ENCODE measurements around the gene USP37. TPM values are rescaled to one million over a fixed set of nuclear protein-coding genes. Genes with fewer than 3 reads are reported as not detected.
"Not testable (repeated sequence)": the region's sequence is repeated elsewhere in the genome, so short reads cannot be mapped to it uniquely, and the experiment has no call there.

The USP37 gene
- total RNA-seq, 2 donors from 2014 or later, result 18.7 to 27.7 TPM

DNA sequence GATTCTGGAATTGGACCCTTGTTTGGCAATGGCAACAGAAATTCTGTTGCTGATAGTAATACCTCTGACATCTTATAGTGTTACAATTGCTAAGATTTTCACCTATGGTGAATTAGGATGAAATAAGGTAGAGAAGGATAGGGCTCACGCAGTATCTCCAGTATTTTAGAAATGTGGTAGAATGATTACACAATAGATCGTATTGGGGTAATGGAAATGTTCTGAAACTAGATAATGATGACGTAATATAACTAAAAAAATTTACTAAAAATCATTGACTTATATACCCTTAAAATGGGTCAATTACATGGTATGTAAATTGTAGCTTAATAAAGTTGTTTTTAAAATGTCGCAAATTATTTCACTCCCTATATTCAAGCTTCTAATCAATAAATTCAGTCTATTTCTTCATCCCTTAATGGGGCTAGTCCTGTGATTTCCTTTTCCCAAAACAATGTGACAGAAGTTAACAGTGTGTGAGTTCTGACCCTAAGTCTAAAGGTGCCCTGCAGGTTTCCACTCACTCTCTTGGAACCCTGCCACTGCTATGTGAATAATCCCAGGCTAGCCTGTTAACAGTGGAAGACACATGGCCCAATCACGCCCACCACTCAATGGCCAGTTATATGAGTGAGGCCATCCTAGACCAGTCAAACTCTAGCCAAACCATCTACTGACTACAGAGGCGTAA lies 31.2 kb downstream of the USP37 start:
- H3K9me3 ChIP-seq (ENCODE audit: control insufficient read depth, low read length, poor library complexity, severe bottlenecking), result no peaks in the 10 kb centered on the region
- Mint-ChIP-seq H3K4me1 (peaks cover 8% of the 10 kb centered on the region), H3K27ac (no peak overlapping the region), H3K36me3 (ENCODE audit: low read depth) (peaks cover 7% of the 10 kb centered on the region), H3K4me3 (no peak overlapping the region), H3K27me3 (no peaks in the 10 kb centered on the region)
- ATAC-seq, result no peak
- no peak for DNase-seq

GRCh38 chr2:218529990-218530389 lies 38.2 kb downstream of the USP37 start:
- peaks cover 2% of the 10 kb centered on the region for H3K4me1 Mint-ChIP-seq
- no peak overlapping the region for H3K27ac Mint-ChIP-seq
- H3K9me3 ChIP-seq (ENCODE audit: control insufficient read depth, low read length, poor library complexity, severe bottlenecking), result no peaks in the 10 kb centered on the region
- ATAC-seq, result no peak
- DNase-seq, result no peak
- no peak overlapping the region for H3K4me3 Mint-ChIP-seq
- peaks cover 6% of the 10 kb centered on the region for H3K36me3 Mint-ChIP-seq (ENCODE audit: low read depth)
- H3K27me3 Mint-ChIP-seq, result no peaks in the 10 kb centered on the region

DNA sequence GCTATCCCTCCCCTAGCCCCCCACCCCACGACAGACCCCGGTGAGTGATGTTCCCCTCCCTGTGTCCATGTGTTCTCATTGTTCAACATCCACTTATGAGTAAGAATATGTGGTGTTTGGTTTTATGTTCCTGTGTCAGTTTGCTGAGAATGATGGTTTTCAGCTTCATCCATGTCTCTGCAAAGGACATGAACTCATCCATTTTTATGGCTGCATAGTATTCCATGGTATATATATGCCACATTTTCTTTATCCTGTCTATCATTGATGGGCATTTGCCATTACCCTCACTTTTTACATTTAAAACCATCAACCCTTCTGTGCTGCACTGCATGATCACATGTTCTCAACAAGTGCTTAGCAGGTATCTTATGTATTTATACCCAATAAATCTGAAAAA lies 39.7 kb downstream of the USP37 start:
- H3K27me3 Mint-ChIP-seq; H3K4me1 Mint-ChIP-seq; H3K27ac Mint-ChIP-seq; ATAC-seq; H3K36me3 Mint-ChIP-seq (ENCODE audit: low read depth); H3K9me3 ChIP-seq (ENCODE audit: control insufficient read depth, low read length, poor library complexity, severe bottlenecking); H3K4me3 Mint-ChIP-seq; DNase-seq: not testable (repeated sequence)

GRCh38 chr2:218523651-218524050 lies 44.5 kb downstream of the USP37 start:
- peaks cover 4% of the 10 kb centered on the region for H3K36me3 Mint-ChIP-seq (ENCODE audit: low read depth)
- ATAC-seq, result no peak
- peaks cover 8% of the 10 kb centered on the region for H3K4me1 Mint-ChIP-seq
- no peaks in the 10 kb centered on the region for H3K27me3 Mint-ChIP-seq
- DNase-seq, result no peak
- H3K27ac Mint-ChIP-seq, result no peak overlapping the region
- H3K4me3 Mint-ChIP-seq, result no peak overlapping the region
- H3K9me3 ChIP-seq (ENCODE audit: control insufficient read depth, low read length, poor library complexity, severe bottlenecking), result no peaks in the 10 kb centered on the region

GRCh38 chr2:218518876-218519275 lies 49.3 kb downstream of the USP37 start:
- no peaks in the 10 kb centered on the region for H3K9me3 ChIP-seq (ENCODE audit: control insufficient read depth, low read length, poor library complexity, severe bottlenecking)
- no peak for ATAC-seq
- Mint-ChIP-seq H3K27me3 (no peaks in the 10 kb centered on the region), H3K4me3 (no peak overlapping the region), H3K4me1 (peaks cover 19% of the 10 kb centered on the region), H3K36me3 (ENCODE audit: low read depth) (no peaks in the 10 kb centered on the region), H3K27ac (peak overlapping the region; percentile 41)
- no peak for DNase-seq

DNA sequence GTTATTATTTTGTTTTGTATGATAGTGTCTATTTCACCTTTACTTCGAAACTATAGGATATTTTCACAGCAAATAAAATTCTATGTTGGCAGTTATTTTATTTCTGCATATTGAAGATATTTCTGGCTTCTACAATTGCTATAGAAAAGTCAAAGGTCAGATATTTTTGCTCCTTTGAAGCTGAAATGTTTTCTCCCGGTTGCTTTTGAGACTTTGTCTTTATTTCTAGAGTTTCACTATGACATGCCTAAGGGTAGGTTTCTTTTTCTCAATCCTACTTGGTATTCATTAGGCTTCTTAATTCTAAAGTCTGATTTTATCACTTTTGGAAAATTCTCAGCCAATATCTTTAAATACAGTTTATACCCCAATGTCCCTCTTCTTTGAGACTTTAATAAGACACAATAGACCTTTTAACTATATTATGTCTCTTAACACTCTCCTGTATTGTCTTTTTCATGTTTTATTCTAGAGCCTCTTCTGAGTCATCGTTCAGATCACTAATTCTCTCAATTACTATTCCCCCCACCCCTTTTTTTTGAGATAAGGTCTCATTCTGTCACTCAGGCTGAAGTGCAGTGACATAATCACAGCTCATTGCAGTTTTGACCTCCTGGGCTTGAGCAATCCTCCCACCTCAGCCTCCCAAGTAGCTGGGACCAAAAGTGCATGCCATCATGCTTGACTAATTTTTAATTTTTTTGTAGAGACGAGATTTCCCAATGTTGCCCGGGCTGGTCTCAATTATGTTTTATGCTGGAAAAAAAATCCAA lies 50.5 kb downstream of the USP37 start:
- H3K4me1 Mint-ChIP-seq, result peaks cover 19% of the 10 kb centered on the region

DNA sequence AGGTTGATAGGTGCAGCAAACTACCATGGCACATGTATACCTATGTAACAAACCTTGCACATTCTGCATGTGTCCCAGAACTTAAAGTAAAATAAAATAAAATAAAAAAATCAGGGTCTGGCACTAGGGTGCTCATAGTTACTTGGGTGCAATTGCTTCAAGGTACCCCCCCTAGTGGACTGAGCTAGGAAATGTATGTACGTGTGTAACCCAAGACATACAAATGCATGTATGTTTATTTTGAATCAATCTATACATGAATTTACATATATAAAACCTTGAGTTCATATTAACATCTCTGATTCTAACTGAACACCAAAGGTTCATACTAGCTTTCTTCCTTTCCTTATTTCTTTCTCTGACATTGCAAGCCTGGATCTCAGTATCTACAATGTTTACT lies 51.5 kb downstream of the USP37 start:
- ATAC-seq (peak; percentile 74), DNase-seq (no peak)
- no peaks in the 10 kb centered on the region for H3K9me3 ChIP-seq (ENCODE audit: control insufficient read depth, low read length, poor library complexity, severe bottlenecking)
- Mint-ChIP-seq H3K27me3 (no peaks in the 10 kb centered on the region), H3K36me3 (ENCODE audit: low read depth) (no peaks in the 10 kb centered on the region), H3K4me3 (no peak overlapping the region), H3K27ac (peak overlapping the region; percentile 85), H3K4me1 (peaks cover 20% of the 10 kb centered on the region)

More for the DNA sequence above, 50.5 kb downstream of the USP37 start:
- no peaks in the 10 kb centered on the region for H3K36me3 Mint-ChIP-seq (ENCODE audit: low read depth)
- ATAC-seq, result no peak
- peak overlapping the region; percentile 85 for H3K27ac Mint-ChIP-seq
- H3K4me3 Mint-ChIP-seq, result no peak overlapping the region
- no peaks in the 10 kb centered on the region for H3K9me3 ChIP-seq (ENCODE audit: control insufficient read depth, low read length, poor library complexity, severe bottlenecking)
- DNase-seq, result no peak
- no peaks in the 10 kb centered on the region for H3K27me3 Mint-ChIP-seq

DNA sequence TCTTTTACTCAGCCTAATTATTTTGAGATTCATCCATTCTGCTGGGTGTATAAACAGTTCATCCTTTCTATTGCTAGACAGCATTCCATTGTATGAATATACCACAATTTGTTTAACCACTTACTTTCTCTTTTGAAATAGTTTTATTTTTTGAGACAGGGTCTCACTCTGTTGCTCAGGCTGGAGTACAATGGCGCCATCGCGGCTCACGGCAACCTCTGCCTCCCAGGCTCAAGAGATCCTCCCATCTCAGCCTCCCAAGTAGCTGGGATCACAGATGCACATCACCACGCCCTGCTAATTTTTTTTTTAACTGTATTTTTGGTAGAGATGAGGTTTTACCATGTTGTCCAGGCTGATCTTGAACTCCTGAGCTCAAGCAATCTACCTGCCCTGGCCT lies 54.5 kb downstream of the USP37 start:
- no peak for ATAC-seq
- H3K36me3 Mint-ChIP-seq (ENCODE audit: low read depth), result peaks cover 2% of the 10 kb centered on the region
- DNase-seq, result no peak
- H3K9me3 ChIP-seq (ENCODE audit: control insufficient read depth, low read length, poor library complexity, severe bottlenecking), result no peaks in the 10 kb centered on the region
- H3K27me3 Mint-ChIP-seq, result no peaks in the 10 kb centered on the region
- H3K4me3 Mint-ChIP-seq, result no peak overlapping the region
- H3K4me1 Mint-ChIP-seq, result peaks cover 15% of the 10 kb centered on the region
- no peak overlapping the region for H3K27ac Mint-ChIP-seq

GRCh38 chr2:218508299-218508698 lies 59.9 kb downstream of the USP37 start:
- Mint-ChIP-seq H3K36me3 (ENCODE audit: low read depth) (peaks cover 10% of the 10 kb centered on the region), H3K4me1 (peaks cover 14% of the 10 kb centered on the region), H3K4me3 (no peak overlapping the region), H3K27ac (peak overlapping the region; percentile 86), H3K27me3 (no peaks in the 10 kb centered on the region)
- ATAC-seq, result no peak
- H3K9me3 ChIP-seq (ENCODE audit: control insufficient read depth, low read length, poor library complexity, severe bottlenecking), result no peaks in the 10 kb centered on the region
- DNase-seq, result no peak

DNA sequence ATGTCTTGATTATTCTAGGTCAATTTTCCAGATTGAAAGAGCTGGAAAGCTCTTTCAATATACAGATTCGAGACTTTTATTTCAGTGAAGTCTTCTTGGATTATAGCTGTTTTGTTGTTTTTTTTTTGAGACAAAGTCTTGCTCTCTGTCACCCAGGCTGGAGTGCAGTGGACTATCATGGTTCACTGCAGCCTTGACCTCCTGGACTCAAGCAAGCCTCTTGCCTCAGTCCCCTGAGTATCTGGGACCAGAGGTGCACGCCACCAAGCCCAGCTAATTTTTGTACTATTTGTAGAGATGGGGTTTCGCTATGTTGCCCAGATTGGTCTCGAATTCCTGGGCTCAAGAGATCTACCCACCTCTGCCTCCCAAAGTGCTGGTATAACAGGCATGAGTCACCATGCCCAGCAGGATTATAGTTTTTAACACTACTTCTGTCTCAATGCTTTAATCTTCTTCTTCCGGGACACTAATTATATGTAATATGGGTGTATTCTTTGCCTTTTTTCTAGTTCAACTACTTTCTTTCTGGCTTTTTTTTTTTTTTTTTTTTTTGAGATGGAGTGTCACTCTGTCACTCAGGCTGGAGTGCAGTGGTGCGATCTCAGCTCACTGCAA lies 62.3 kb downstream of the USP37 start:
- no peaks in the 10 kb centered on the region for H3K9me3 ChIP-seq (ENCODE audit: control insufficient read depth, low read length, poor library complexity, severe bottlenecking)
- Mint-ChIP-seq H3K27me3 (no peaks in the 10 kb centered on the region), H3K36me3 (ENCODE audit: low read depth) (peaks cover 13% of the 10 kb centered on the region), H3K4me3 (no peak overlapping the region), H3K4me1 (peaks cover 14% of the 10 kb centered on the region), H3K27ac (peak overlapping the region; percentile 63)
- DNase-seq (no peak), ATAC-seq (no peak)

DNA sequence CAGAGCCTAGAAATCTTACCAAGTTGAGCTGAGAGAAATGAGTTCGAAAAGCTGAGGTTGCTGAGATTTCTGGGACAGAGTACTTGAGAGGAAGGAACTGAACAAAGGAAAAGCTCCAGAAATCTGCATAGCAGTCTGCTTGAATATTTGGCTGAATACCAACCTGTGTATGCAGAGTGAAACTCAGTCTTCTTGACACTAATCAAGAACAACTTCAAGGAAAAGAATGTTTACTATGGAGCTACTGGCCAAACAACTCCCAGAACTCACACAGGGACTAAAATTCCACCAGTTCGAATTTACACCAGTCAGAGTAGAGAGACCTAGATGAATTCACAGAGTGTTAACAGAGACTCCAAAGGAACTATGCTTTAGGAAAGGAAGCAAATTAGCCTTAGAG lies 66.5 kb downstream of the USP37 start:
- Mint-ChIP-seq H3K27me3 (no peaks in the 10 kb centered on the region), H3K27ac (no peak overlapping the region), H3K36me3 (ENCODE audit: low read depth) (peaks cover 6% of the 10 kb centered on the region), H3K4me1 (peaks cover 7% of the 10 kb centered on the region), H3K4me3 (no peak overlapping the region)
- ATAC-seq, result no peak
- no peaks in the 10 kb centered on the region for H3K9me3 ChIP-seq (ENCODE audit: control insufficient read depth, low read length, poor library complexity, severe bottlenecking)
- no peak for DNase-seq

DNA sequence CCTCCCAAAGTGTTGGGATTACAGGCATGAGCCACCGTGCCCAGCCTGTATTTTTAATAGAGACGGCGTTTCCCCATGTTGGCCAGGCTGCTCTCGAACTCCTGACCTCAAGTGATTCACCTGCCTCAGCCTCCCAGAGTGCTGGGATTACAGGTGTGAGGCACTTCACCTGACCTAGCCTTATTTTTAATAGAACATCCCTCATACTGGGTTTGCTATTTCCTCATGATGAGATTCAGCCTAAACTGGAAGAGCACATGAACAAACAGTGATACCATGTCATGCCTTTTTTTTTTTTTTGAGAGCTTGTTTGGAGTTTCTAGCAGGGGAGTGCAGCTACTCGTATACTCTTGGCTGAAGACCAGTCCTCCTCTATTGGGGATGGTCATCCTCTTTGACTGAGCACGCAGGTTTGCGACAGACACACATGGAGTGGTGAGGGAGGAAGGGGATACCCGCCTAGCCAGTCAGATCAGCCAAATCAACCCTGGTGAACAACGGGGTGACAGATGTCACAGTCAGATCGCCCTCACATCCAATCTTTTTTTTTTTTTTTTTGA lies 67.6 kb downstream of the USP37 start:
- Mint-ChIP-seq H3K27me3 (no peaks in the 10 kb centered on the region), H3K4me3 (no peak overlapping the region), H3K27ac (no peak overlapping the region), H3K36me3 (ENCODE audit: low read depth) (peaks cover 6% of the 10 kb centered on the region), H3K4me1 (peaks cover 7% of the 10 kb centered on the region)
- H3K9me3 ChIP-seq (ENCODE audit: control insufficient read depth, low read length, poor library complexity, severe bottlenecking), result no peaks in the 10 kb centered on the region
- no peak for ATAC-seq
- no peak for DNase-seq

- no peaks in the 10 kb centered on the region for H3K9me3 ChIP-seq (ENCODE audit: control insufficient read depth, low read length, poor library complexity, severe bottlenecking)
- Mint-ChIP-seq H3K27ac (peak overlapping the region; percentile 45), H3K4me1 (peaks cover 2% of the 10 kb centered on the region), H3K4me3 (no peak overlapping the region), H3K36me3 (ENCODE audit: low read depth) (no peaks in the 10 kb centered on the region), H3K27me3 (no peaks in the 10 kb centered on the region)
- DNase-seq, result no peak
- ATAC-seq, result no peak
Measured at GRCh38 chr2:218485986-218486667, 82.0 kb downstream of the USP37 start.
